ENCODE measurements around the gene RAD51B.

- TF ChIP-seq CTCF (optimal IDR thresholded peaks at IDR 0.05 in 1 of 3, IDR thresholded peaks at IDR 0.05 in 1 of 3, conservative IDR thresholded peaks at IDR 0.05 in 1 of 3; ENCODE audit: extremely low read depth in 1 of 3, insufficient read depth in 2 of 3, low read length in 3 of 3): peak in 1 of 3 experiments; percentile 12
- no peak for TF ChIP-seq EZH2 (IDR thresholded peaks at IDR 0.05; ENCODE audit: low read length)
These were observed 431.6 kb downstream of the RAD51B start for GRCh38 chr14:68250927-68251768.

Measured in keratinocyte (primary cell).